SIG-M5 treated with dmso at 0.1 percent for 504 hours (cell line): ENCODE measurements around the gene SSH3.
"Not testable (repeated sequence)": the region's sequence is repeated elsewhere in the genome, so short reads cannot be mapped to it uniquely, and the experiment has no call there.

Source experiments
- DNase-seq: peaks from one replicate; lab custom pipeline; 2025; ENCODE audit not compliant: unreplicated experiment; lab: John Stamatoyannopoulos, UW

SSH3 gene

DNA sequence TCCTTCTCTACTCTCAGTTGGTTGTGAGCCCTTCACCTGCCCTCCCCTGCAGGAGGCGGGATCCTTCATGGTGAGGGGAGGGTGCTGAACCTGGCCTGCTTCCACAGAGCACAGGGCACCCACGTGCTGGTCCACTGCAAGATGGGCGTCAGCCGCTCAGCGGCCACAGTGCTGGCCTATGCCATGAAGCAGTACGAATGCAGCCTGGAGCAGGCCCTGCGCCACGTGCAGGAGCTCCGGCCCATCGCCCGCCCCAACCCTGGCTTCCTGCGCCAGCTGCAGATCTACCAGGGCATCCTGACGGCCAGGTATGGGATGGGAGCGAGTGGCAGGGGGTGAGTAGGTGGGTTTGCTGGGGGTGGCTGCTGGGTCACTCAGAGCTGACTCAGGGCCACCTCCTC, 6.3 kb downstream of the SSH3 start:
- no peak for DNase-seq

DNA sequence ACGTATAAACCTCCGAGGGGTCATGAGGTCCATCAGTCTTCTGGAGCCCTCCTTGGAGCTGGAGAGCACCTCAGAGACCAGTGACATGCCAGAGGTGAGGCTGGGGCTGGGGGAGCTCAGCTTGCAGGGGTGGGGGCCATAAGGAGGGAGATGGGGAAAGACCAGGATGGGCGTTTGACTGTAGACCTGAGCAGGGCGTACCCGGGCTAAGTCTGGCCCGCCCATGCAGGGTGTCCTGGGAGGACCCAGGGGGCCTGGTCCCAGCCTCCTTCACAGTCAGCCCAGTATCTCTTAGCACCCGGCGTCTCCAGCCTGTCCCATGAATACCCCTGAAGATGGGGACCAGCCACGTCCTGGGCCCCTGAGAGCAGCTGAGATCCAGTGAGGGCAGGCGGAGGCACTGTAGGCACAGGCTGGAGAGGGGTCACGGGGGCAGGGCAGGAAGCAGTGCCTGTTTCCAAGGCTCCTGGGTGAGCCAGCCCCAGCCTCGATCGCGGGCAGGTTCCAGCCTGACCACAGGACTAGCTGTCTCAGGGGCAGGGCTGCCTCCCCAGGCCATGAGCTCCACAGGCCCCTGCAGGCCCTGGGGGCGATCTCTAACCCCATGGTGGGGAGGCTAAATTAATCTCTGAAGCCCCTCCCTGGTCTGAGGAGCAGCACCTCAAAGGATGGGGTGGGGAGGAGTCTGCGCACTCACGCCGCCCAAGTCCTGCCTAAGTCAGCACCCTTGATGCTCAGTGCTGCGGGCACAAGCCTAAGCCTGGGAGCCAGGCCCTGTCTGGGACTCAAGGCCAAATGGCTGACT, 7.1 kb downstream of the SSH3 start:
- DNase-seq, result no peak

DNA sequence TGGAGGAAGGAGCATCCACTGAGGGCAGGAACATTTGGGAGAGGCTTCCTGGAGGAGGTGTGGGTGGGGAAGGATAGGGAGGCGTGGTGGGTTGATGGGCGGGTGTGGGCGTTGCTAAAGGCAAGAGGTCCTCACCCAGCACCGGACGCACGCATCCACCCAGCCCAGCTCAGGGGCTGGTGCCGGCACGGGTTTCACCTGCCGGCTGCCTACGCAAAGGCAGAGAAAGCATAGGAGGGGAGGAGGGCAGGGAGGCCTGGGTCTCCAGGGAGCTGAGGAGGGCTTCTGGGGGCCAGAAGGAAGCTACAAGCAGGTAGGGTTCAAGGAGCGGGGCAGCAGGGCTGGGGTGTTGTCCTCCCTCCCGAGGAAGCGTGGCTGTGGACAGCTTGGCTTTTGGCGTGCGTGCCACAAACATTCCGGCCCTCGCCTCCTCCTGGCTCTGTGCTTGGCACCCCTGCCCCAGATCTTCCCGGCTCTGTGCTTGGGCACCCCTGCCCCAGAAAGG, 7.8 kb downstream of the SSH3 start:
- DNase-seq, result no peak

DNA sequence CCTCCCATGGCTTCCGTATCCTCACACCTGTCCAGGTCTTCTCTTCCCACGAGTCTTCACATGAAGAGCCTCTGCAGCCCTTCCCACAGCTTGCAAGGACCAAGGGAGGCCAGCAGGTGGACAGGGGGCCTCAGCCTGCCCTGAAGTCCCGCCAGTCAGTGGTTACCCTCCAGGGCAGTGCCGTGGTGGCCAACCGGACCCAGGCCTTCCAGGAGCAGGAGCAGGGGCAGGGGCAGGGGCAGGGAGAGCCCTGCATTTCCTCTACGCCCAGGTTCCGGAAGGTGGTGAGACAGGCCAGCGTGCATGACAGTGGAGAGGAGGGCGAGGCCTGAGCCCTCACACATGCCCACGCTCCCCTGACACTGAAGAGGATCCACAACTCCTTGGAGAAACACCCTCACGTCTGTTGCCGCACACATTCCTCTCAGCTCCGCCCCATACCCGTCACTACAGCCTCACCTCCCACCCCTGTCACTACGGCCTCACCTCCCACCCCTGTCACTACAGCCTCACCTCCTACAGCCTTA, 8.3 kb downstream of the SSH3 start:
- DNase-seq, result no peak

DNA sequence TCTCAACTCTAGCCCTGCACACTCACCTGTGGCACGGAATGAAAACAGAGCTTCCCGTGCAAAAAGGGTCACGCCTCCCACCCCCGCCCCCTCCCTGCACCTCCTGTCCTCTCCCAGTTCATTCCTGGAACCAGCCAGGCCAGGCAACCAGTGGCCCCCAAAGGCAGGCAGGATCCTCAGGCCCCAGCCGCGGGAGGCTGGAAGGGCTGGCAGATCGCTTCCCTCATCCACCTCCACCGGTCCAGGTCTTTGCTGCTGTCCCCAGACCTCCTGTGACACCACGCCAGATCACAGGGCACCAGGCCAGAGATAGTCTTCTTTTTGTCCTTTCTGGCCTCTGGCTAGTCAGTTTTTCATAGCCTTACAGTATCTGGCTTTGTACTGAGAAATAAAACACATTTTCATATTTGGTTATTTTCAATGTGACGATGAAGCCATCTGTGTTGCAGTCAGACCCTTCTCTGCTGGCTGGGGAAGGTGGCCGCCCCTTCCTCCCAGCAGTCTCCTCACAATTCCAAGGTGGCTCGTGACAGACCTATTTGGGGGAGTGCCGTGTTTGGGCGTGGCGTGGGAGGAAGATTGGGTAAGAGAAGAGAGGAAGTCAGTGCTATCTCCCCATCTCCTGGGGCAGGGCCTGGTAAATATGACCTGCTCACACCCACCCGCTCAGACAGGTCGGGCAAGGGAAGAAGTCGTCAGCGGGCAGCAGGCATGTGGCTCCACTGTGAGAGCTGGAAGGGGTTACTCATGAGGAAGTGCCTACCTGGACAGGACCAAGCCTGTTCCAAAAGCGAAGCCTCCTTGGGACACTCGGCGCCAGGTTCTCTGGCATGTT, 9.1 kb downstream of the SSH3 start:
- DNase-seq, result peak; percentile 76

DNA sequence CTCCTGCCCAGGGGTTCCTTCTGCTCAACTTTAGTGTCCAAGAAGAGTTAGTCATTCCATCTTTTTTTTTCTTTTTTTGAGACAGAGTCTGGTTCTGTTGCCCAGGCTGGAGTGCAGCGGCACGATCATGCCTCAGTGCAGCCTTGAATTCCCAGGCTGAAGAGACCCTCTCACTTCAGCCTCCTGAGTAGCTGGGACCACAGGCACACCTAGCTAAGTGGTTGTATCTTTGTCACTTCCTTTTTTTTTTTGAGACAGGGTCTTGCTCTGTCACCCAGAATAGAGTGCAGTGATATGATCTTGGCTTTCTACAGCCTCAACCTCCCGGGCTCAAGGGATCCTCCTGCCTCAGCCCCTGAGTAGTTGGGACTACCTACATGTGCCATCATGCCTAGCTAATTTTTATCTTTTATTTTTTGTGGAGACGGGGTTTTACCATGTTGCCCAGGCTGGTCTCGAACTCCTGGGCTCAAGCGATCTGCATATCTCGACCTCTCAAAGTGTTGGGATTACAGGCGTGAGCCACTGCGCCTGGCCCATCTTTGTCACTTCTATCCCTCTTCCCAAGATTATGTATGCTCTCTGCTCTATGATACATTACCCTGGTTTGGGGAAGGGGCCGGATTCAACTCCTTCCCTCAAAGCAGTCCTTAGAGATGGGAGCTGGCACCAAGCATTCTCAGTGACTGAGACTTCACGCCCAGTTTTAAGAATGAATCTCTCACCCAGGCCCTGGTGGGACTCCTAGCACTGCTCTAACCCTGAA, 10.0 kb downstream of the SSH3 start:
- DNase-seq, result no peak

DNA sequence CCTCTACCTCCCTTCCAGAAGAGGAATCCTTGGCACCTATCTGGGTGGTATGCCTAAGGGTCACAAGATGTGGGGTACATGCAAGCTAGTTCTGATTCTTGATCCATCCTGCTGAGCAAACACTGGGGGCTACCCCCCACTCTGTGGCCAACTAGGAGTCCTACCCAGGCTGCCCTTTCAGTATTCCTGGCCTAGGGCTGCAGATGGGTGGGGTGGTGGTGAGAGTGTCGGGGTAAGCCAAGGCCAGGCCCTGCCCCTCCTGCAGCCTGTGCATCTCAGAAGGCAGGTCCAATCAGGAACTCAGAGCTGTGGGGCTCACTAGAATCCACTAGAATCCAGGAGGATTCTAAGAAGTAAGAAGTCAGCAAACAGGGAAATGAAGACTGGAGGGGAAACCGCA, 10.9 kb downstream of the SSH3 start:
- no peak for DNase-seq

DNA sequence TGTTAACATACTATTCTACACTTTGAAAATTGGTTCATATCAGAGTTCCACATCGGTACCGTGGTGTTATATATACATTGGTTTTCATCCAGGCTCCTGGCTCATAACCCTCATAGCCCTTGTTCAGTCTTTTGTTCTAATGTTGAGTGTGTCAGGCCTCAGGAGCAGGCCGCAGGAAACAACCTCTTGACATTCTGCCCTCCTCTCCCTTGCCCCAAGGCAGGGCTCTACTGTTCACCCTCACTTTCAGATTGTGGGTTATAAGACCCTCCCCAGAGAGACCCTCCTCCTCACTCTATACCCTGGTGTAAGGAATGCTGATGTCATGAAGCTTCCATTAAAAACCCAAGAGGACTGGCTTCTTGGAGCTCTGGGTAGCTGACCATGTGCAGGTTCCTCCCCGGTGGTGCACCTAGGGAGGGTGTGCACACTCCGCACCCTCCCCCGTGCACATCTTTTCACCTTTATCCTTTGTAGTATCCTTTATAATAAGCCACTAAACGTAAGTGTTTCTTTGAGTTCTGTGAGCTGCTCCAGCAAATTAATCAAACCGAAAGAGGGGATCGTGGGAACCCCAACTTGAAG, 12.1 kb downstream of the SSH3 start:
- no peak for DNase-seq

DNA sequence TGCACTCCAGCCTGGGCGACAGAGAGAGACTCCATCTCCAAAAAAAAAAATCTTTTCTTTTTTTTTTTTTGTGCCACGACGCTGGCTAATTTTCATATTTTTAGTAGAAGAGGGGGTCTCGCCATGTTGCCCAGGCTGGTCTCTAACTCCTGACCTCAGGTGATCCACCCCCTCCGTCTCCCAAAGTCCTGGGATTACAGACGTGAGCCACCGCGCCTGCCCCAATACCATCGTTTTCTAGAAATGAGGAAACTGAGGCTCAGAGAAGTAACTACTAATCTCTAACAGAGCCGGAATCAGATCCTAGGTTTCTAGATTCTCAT, 13.5 kb downstream of the SSH3 start:
- no peak for DNase-seq

DNA sequence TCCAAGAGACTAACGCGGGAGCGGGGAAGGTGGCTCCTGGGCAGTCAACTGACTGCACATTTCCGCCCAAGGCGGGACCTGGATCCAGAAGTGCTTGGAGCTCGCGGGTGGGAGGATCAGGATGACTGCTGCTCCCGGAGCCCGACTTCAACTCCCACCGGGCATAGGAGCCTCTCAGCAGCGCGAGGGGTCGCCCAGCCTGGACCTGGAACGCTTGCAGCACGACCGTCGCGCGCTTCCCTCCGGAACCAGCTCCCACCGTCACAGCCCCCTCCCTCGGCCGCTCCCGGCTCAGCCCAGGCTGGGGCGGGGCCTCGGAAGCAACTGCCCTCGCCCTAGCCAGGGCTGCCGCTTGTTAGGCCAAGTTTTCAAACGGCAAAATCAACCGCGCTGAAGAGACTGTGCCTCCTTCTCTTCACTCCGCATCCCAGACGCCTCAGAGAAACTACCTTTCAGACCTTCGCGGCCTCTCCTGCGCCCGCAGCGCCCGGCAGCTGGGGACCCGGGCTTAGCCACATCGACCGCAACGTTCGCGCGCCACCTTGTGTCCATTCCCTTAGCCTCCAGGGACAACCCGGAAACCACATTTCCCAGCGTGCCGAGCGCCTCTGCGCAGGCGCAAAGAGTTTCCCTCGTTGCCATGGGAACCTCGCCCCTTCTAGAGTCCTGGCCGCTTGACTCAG, 14.0 kb downstream of the SSH3 start:
- DNase-seq, result peak; percentile 93

DNA sequence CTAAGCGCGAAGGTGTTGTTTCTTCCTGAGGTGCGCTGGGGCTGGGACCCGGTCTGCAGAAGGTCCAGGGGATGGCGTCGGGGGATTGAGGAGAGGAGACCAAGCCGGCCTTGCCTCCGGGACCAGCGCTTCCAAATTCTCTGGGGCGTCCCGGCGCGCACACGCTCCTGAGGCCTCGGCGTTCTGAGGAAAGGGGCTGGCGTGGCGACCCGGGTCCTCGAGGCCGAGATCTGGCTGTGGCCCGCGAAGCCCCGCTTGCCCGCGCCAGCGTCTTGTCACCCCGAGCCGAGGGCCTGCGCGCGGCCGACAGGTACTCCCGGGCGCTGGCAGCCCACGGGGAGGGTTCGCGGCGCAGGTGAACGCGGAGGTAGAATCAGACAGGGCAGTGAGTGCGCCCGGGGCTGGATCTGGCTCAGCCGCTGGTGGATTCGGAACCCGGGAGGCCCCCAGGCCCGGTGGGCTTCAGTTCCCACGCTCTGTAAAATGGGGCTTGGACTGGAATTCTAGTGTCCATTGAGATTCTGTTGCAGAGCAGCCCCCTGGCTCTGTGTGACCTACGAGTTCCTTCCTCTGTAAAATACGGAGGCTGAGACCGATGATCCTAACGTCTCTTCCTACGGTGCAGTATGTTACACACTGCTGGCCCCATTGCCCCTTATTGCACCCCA, 14.7 kb downstream of the SSH3 start:
- no peak for DNase-seq

DNA sequence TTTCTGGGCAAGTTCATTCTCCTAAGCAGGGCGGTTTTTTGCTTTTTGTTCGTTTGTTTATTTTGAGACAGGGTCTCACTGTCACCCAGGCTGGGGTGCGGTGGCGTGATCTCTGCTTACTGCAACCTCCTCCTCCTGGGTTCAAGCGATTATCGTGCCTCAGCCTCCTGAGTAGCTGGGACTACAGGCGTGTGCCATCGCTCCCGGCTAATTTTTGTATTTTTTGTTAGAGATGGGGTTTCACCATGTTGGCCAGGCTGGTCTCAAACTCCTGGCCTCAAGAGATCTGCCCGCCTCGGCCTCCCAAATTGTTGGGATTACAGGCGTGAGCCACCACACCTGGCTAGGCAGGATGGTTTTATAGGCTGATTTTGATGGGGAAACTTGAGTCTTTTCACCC, 15.5 kb downstream of the SSH3 start:
- DNase-seq, result not testable (repeated sequence)

DNA sequence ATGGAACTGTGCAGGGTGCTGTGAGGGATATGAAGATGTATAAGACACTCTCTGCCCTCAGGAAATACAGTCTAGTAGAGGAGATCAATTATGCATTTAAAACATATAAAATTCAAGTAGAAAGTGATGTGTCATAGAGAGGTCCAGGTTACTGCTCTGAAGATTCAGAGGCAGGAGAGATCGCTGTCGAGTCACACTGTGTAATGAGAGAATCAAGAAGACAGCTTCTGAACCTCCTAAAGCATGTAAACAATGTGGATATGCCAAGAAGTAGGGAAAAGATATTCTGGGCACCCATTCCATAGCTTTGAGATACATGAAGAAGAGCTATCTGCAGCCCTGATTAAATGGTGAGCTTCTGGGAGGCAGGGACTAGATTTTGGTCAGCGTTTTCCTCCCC, 16.7 kb downstream of the SSH3 start:
- DNase-seq, result no peak

DNA sequence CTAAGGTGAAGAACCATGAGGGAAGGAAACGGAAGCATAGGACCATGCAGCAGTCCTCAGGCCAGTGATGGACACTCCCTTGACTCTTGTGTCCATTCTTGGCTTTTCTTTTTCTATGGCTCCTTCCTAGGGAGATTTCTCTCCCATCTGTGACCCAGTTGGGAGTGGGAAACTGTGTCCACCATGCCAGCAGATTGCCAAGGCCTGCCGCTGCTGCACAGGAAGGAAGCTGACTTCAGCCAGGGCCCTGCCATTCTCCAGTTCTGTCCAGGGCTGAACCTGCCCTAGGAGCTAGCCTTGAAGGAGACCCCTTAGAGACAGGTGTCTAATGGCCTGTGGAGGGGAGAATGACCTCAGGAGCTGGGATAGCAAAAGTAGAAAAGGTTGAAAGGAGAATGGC, 17.4 kb downstream of the SSH3 start:
- DNase-seq, result no peak

DNA sequence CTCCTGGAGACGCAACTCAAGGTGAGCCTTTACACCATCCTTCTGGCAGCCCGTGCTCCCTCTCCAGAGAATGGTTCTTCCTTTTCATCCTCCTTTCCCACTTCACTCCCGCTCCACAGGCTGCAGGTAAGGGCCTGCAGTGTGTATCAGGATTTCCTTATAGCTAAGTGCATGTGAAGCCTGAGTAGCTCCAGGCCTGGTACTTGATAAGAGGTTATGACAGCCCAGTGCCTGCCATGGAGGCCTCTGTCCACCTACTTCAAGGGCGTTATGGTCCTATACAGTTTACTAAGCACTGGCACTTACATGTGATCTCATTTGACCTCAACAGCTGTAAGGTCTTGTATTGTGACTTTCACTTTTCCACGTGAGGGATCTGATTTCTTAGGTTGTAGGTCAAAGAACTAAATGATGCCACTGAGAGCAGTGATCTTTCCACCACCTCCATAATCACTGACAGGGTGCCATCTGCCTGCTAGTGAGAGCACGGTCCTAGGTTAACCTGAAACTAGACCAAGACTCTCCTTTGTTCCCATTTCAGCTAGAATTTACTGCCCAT, 18.1 kb downstream of the SSH3 start:
- no peak for DNase-seq

DNA sequence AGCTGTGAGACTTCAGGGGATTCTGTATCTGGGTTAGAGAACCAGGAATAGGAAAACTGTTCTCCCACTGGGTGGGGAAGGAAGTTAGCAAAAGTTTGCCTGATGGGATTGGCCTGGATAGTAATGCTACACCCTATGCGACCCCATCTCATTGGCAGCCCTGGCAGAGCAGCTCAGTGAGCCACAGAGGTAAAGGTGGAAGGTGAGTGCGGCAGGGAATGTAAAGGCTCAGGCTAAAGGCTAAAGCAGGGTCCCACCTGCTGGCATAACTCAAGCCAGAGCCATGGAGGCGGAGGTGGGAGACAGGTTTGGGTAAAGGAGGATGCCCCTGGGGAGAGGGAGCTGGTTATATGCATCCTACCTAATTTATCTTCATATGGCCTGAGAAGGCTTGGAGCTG, 18.7 kb downstream of the SSH3 start:
- no peak for DNase-seq

DNA sequence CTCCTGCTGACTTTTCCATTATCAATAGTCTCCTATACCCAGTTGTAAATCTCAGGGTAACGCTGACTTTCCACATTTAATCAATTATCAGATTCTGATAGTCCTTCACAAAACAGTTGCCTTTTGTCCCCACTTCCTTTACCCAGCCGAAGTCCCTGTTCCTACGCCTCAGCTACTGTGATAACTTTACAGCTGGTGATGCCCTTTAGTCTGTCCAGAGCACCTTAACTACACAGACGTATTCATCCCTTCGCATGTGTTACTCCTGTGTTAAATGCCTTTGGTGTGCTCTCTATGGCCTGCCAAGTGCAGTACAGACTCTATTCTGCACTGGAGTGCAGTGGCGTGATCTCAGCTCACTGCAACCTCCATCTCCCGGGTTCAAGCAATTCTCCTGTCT, 20.2 kb downstream of the SSH3 start:
- no peak for DNase-seq

DNA sequence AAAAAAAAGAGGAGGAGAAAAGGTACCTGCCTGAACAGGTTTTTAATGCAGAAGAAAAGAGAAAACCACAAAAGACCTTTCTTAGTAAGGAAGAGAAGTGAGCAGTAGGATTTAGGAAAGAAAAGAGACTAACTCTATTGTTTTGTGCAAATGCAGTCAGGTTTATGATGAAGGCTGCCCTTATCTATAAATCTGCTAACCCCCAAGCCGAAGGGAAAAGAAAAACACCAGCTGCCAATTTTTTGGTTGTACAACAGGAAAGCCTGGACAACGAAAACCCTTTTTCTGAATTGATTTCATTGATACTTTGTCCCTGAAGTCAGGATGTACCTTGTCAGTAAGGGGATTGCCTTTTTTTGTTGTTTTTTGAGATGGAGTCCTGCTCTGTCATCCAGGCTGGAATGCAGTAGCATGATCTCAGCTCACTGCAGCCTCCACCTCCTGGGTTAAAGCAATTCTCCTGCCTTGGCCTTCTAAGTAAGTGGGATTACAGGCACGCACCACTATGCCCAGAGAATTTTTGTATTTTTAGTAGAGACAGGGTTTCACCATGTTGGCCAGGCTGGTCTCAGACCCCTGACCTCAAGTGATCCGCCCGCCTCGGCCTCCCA, 28.9 kb downstream of the SSH3 start:
- no peak for DNase-seq

DNA sequence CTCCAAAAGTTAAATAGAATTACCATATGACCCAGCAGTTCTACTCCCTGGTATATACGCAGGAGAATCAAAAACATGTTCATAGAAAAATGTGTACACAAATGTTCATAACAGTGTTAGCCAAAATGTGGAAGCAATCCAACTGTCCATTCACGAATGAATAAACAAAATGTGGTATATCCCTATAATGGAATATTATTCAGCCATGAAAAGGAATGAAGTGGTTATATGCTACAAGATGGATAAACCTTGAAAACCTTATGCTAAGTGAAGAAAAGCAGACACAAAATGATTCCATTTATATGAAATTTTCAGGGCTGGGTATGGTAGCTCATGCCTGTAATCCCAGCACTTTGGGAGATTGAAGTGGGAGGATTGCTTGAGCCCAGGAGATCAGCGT, 33.9 kb downstream of the SSH3 start:
- no peak for DNase-seq
